Measurements from ENCODE around the gene LINGO1.

The LINGO1 gene

DNA sequence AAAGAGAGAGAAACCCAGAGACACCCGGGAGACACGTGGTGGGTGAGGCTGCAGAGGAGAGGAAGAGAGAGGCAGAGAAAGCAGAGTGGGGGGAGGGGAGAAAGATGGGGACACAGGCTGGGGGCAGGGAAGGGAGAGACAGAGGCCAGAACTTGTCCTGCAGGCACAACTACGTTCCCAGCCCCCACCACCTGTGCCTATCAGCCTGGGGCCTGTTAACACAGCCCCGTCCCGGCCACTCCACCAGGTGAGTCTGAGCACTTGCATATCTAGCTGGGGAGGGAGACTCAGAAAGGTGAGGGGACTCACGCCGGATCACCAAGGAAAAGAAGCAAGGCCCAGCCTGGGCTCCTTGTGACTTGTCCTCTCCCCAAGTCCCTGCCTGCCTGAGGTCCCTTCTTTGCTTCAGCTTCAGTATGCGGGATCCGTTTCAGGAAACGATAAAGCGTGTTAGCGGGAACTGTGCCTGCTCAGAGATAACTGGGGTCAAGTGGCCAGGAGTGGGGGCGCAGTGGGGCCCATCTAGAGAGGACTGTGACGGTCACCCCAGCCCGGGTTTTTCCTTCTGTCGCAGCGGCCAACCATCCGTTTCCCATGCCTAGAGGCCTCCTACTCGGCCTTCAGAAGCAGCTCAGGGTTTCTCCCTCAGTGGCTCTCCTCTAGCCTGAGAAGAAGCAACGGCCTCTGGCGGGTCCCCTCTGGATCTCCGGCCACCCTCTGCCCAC, 10.3 kb downstream of the LINGO1 start:
- no peaks in the 10 kb centered on the region for H3K4me1 Mint-ChIP-seq (ENCODE audit: low read depth)
- no peak for DNase-seq (ENCODE audit: low spot score)
- no peak overlapping the region for H3K4me3 Mint-ChIP-seq
- H3K27me3 Mint-ChIP-seq (ENCODE audit: low read depth), result no peaks in the 10 kb centered on the region
- H3K9me3 Mint-ChIP-seq, result no peaks in the 10 kb centered on the region
- H3K27ac Mint-ChIP-seq, result no peak overlapping the region
- no peaks in the 10 kb centered on the region for H3K36me3 Mint-ChIP-seq (ENCODE audit: low read depth)

DNA sequence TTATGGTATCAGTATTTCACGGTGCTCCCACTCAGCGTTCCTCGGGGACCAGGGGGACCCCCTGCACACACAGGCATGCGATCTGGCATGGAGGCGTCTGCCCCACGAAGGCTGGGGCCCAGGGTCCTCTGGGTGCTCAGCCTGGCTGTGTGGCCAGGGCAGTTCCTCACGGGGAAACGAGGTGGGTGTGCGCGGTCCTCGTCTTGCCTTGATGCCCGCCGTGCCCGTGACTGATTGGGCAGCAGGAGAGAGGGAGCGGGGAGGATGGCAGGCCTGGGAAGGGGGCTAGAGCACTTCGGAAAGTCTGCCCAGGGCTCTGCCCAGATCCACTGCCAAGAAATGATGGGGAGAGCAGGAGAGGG, 10.9 kb downstream of the LINGO1 start:
- H3K27me3 Mint-ChIP-seq (ENCODE audit: low read depth), result no peaks in the 10 kb centered on the region

DNA sequence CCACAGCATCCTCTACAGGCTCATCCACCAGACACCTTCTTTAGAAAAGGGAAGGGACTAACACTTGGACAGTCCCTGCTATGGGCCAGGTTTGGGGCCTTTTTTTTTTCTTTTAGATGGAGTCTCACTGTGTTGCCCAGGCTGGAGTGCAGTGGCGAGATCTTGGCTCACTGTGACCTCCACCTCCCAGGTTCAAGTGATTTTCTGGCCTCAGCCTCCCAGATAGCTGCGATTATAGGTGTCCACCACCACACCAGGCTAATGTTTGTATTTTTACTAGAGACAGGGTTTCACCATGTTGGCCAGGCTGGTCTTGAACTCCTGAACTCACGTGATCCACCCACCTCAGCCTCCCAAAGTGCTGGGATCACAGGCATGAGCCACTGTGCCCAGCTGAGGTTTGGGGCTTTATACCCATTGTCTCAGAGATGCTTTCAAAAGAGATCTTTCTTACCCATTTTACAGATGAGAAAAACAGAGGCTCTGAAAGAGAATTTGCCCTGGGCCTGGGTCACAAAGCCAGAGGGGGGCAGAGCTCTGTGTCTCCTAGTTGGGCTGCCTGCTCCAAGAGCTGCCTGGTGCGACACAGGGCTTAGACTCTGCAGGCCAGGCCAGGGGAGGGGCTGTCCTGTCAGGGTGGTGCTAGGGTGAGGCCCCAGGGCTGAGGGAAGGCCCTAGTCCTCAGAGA, 11.6 kb downstream of the LINGO1 start:
- no peak for DNase-seq (ENCODE audit: low spot score)
- no peak overlapping the region for H3K4me3 Mint-ChIP-seq
- H3K36me3 Mint-ChIP-seq (ENCODE audit: low read depth), result no peaks in the 10 kb centered on the region
- no peaks in the 10 kb centered on the region for H3K4me1 Mint-ChIP-seq (ENCODE audit: low read depth)
- H3K27me3 Mint-ChIP-seq (ENCODE audit: low read depth), result no peaks in the 10 kb centered on the region
- H3K9me3 Mint-ChIP-seq, result no peaks in the 10 kb centered on the region
- no peak overlapping the region for H3K27ac Mint-ChIP-seq

More for the DNA sequence above, 10.9 kb downstream of the LINGO1 start:
- Mint-ChIP-seq H3K9me3 (no peaks in the 10 kb centered on the region), H3K4me3 (no peak overlapping the region), H3K4me1 (ENCODE audit: low read depth) (no peaks in the 10 kb centered on the region), H3K36me3 (ENCODE audit: low read depth) (no peaks in the 10 kb centered on the region), H3K27ac (no peak overlapping the region)
- DNase-seq (ENCODE audit: low spot score), result no peak

DNA sequence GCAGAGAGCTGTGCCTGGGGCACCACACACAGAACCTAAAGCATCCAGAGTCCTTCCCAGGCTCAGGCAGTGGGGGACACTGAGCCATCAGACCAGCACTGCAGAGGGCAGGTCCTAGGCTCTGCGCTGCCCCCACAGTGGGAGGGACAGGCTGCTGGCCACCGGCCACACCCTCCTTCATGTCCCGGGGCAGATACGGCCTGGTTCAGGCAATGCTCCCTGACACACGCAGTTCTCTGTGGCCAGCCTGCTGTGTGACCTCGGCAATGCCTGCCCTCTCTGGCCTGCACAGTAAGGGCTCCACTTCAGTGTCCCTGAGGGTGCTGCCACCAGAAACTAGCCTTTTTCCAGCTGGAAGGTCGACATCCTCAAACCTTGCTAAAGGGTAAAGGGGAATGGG, 12.4 kb downstream of the LINGO1 start:
- H3K27me3 Mint-ChIP-seq (ENCODE audit: low read depth), result no peaks in the 10 kb centered on the region
- no peaks in the 10 kb centered on the region for H3K4me1 Mint-ChIP-seq (ENCODE audit: low read depth)
- no peak overlapping the region for H3K4me3 Mint-ChIP-seq
- no peak overlapping the region for H3K27ac Mint-ChIP-seq
- no peak for DNase-seq (ENCODE audit: low spot score)
- H3K36me3 Mint-ChIP-seq (ENCODE audit: low read depth), result no peaks in the 10 kb centered on the region
- H3K9me3 Mint-ChIP-seq, result no peaks in the 10 kb centered on the region

DNA sequence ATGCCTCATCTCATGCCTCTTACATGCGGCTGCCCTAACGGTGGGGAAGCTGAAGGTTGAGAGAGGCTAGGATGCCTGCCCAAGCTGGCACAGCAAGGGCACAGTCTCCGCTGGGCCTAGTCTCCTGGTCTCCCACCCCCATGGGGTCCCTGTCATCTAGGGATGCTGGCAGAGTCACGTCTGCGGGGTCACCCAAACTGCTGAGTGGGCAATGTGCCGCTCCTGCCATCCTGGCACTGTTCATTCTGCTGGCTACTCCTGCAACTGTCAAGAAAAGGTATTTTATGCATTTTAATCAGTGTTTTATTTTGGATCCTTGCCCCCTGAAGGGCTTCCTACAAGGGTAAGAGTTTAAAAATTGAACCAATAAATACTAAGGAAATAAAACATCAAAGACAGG, 12.8 kb downstream of the LINGO1 start:
- no peak for DNase-seq (ENCODE audit: low spot score)
- no peaks in the 10 kb centered on the region for H3K4me1 Mint-ChIP-seq (ENCODE audit: low read depth)
- H3K9me3 Mint-ChIP-seq, result no peaks in the 10 kb centered on the region
- H3K27me3 Mint-ChIP-seq (ENCODE audit: low read depth), result no peaks in the 10 kb centered on the region
- no peaks in the 10 kb centered on the region for H3K36me3 Mint-ChIP-seq (ENCODE audit: low read depth)
- no peak overlapping the region for H3K4me3 Mint-ChIP-seq
- no peak overlapping the region for H3K27ac Mint-ChIP-seq

DNA sequence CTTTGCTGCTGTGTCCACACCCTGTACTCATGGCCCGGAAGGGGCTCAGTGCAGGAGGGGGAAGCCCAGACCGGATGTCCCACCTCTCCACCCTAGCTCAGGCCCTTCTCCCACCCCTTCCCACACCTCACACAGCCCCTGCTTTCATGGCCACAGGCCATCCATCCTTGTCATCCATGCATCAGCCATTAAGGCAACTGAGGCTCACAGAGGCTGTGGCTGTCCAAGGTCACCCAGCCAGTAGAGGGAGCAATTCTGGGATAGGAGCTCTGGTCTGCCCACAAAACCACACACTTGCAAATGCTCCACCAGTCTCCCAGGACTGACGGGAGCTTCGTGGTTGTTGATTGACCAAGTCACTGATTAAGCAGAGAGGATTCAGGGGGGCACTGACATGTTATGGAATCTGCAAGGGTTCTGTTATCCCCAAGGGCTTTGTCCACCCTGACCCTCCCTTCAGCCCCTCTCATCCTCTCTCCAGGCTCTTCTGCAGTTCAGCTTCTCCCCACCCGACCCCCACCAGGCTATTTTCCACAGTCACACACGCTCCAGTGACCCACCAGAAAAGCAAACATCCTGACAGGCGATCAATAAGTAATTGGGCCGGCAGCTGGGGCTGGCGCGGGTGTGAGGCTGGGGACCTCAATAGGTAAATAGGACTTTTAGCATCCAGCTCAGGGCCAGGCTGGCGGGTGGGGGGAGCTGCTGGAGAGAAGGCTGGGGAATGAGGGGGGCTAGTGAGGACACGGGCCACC, 15.1 kb downstream of the LINGO1 start:
- no peak overlapping the region for H3K4me3 Mint-ChIP-seq
- no peaks in the 10 kb centered on the region for H3K9me3 Mint-ChIP-seq
- H3K27me3 Mint-ChIP-seq (ENCODE audit: low read depth), result no peaks in the 10 kb centered on the region
- H3K36me3 Mint-ChIP-seq (ENCODE audit: low read depth), result no peaks in the 10 kb centered on the region
- DNase-seq (ENCODE audit: low spot score), result no peak
- no peak overlapping the region for H3K27ac Mint-ChIP-seq
- no peaks in the 10 kb centered on the region for H3K4me1 Mint-ChIP-seq (ENCODE audit: low read depth)

DNA sequence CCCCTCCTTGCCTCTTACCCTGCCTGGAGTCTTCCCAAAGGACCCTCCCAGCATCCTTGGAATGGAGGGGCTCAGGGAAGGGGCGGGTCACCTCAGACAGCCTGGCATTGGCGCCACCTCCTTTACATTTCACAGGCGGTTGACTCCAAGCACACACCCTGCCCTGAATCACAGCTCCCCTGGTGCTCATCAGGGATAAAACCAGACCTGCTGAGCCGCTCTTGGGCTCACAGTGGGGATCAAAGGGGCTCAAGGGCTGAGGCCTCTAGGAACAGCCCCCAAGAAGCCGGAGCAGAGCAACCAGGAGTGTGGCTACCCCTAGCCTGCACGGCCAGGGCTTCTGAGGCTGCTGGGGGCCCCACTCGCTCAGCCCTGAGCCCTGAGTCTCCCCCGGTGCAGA, 16.6 kb downstream of the LINGO1 start:
- Mint-ChIP-seq H3K27ac (no peak overlapping the region), H3K36me3 (ENCODE audit: low read depth) (no peaks in the 10 kb centered on the region), H3K9me3 (no peaks in the 10 kb centered on the region), H3K27me3 (ENCODE audit: low read depth) (no peaks in the 10 kb centered on the region), H3K4me1 (ENCODE audit: low read depth) (no peaks in the 10 kb centered on the region), H3K4me3 (no peak overlapping the region)
- no peak for DNase-seq (ENCODE audit: low spot score)

DNA sequence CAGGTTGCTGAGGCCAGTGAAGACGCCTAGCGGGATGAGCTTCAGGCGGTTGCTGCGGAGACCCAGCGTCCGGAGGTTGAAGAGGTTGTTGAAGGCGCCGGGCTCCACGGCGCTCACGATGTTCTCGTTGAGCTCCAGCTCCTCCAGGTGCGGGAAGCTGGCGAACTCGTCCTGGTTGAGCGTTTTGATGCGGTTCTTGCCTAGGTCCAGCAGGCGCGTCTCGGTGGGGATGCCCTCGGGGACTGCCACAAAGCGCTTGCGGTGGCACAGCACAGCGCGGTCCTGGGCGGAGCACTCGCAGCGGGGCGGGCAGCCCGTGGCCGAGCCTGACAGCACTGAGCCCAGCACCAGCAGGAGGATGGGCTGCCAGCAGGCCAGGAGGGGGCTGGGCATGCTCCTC, 17.2 kb downstream of the LINGO1 start:
- no peaks in the 10 kb centered on the region for H3K4me1 Mint-ChIP-seq (ENCODE audit: low read depth)

DNA sequence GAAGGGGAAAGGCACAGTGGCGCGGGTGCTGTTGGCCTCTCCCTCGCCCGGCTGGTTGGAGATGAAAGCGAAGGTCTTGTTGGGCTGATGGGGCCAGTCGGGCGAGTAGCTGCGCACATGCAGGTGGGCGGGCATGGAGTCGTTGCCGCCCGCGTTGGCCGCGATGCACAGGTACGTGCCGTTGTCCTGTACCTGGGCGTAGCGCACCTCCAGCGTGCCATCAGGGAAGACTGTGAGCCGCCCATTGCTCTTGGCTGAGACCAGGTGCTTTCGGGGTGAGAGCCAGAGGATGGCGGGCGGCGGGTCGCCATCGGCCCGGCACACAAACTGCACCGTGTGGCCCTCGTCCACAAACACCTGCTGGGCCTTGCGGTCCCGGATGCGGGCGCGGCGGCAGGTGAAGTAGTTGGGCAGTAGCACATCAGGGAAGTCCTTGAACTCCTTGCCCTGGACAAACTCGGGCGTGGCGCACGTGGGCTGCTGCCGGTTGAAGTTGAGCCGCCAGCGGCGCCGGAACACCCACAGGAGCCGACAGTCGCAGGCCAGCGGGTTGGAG, 18.4 kb downstream of the LINGO1 start:
- H3K4me3 Mint-ChIP-seq, result no peak overlapping the region
- no peaks in the 10 kb centered on the region for H3K9me3 Mint-ChIP-seq
- no peaks in the 10 kb centered on the region for H3K36me3 Mint-ChIP-seq (ENCODE audit: low read depth)
- no peaks in the 10 kb centered on the region for H3K4me1 Mint-ChIP-seq (ENCODE audit: low read depth)
- H3K27ac Mint-ChIP-seq, result no peak overlapping the region
- no peaks in the 10 kb centered on the region for H3K27me3 Mint-ChIP-seq (ENCODE audit: low read depth)
- no peak for DNase-seq (ENCODE audit: low spot score)

More for the DNA sequence above, 17.2 kb downstream of the LINGO1 start:
- Mint-ChIP-seq H3K36me3 (ENCODE audit: low read depth) (no peaks in the 10 kb centered on the region), H3K27ac (no peak overlapping the region), H3K27me3 (ENCODE audit: low read depth) (no peaks in the 10 kb centered on the region), H3K4me3 (no peak overlapping the region), H3K9me3 (no peaks in the 10 kb centered on the region)
- no peak for DNase-seq (ENCODE audit: low spot score)

DNA sequence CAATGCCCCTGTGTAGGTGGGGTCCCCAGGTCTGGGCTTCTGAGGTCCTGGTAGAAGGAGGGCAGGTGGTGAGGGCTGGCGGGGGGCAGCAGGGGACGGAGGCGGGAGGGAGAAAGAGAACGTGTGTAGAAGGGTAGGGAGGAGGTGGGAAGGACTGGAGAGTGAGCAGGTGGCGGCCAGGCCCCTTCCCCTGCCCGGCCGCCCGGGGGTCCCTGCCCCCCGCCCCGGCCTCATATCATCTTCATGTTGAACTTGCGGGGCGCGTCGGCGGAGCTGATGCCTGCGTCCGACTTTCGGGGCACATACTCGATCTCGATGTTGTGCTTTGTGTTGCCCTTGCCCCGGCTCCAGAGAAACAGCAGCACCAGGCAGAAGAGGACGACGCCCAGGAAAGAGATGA, 18.9 kb downstream of the LINGO1 start:
- no peaks in the 10 kb centered on the region for H3K27me3 Mint-ChIP-seq (ENCODE audit: low read depth)
- H3K4me3 Mint-ChIP-seq, result no peak overlapping the region
- H3K4me1 Mint-ChIP-seq (ENCODE audit: low read depth), result no peaks in the 10 kb centered on the region
- no peak for DNase-seq (ENCODE audit: low spot score)
- no peaks in the 10 kb centered on the region for H3K9me3 Mint-ChIP-seq
- no peak overlapping the region for H3K27ac Mint-ChIP-seq
- no peaks in the 10 kb centered on the region for H3K36me3 Mint-ChIP-seq (ENCODE audit: low read depth)

DNA sequence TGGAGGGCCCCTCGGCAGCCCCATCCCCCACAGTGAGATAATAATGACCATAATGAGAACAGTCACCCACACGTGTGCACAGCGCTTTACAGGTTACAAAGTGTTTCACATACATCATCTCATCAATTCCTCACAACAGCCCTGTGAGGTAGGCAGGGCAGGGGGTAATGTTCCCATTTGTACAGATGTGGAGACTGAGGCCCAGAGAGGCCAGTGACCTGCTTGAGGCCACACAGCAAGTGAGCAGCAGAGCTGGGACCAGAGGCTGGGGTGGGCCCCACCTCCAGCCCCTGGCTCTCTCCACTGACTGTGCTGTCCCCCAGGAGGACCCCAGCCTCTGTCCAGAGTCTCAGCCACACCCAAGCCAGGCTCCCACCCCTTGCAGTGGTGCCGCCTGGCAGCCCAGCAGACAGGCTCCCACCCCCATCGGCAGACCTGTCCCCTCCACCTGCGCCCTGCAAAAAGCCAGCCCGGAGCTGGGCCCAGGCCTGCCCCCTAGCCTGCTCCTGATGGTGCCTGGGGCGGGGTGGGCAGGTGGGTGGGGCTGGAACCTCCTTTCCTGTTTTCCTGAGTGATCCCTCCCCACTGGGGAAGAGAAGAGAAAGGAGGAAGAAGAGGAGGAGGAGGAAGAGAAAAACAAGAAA, 19.6 kb downstream of the LINGO1 start:
- Mint-ChIP-seq H3K27me3 (ENCODE audit: low read depth) (no peaks in the 10 kb centered on the region), H3K9me3 (no peaks in the 10 kb centered on the region), H3K4me1 (ENCODE audit: low read depth) (no peaks in the 10 kb centered on the region), H3K36me3 (ENCODE audit: low read depth) (no peaks in the 10 kb centered on the region), H3K27ac (no peak overlapping the region), H3K4me3 (no peak overlapping the region)
- no peak for DNase-seq (ENCODE audit: low spot score)

DNA sequence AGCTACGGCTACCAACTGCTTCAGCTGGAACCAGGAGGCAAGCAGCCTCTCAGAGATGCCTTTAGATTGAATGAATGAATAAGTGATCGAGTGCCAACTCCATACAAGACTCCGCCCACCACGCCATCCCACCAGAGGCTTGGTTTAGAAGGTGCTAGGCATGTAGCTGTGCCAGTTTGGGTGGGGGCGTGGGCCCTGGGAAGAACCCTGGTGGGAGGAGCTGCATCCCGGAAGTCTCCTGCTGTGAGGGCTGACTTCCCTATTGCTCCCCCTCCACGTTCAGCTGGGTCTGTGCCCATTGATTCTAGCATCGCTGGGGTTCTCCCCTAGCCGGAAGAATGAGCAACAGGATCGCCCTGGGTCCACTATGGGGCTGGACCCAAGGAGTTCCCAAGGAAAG, 20.9 kb downstream of the LINGO1 start:
- no peak overlapping the region for H3K4me3 Mint-ChIP-seq
- H3K36me3 Mint-ChIP-seq (ENCODE audit: low read depth), result no peaks in the 10 kb centered on the region
- no peak for DNase-seq (ENCODE audit: low spot score)
- no peaks in the 10 kb centered on the region for H3K27me3 Mint-ChIP-seq (ENCODE audit: low read depth)
- no peaks in the 10 kb centered on the region for H3K4me1 Mint-ChIP-seq (ENCODE audit: low read depth)
- H3K9me3 Mint-ChIP-seq, result no peaks in the 10 kb centered on the region
- no peak overlapping the region for H3K27ac Mint-ChIP-seq

DNA sequence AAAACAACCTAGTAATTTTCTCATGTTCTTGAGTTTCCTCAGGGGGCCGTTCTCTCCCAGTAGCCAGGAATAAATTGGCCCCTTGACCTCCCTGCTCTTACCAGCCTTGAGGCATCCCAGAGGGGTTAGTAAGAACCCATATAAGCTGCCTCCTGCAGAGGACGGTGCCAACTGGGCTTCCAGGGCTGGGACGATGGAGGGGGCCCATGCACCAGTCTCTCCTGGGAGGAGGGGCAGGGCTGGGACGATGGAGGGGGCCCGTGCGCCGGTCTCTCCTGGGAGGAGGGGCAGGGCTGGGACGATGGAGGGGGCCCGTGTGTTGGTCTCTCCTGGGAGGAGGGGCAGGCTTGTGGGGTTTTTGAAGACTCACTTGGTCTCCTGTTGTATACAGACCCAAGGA, 22.0 kb downstream of the LINGO1 start:
- no peaks in the 10 kb centered on the region for H3K9me3 Mint-ChIP-seq
- no peak overlapping the region for H3K27ac Mint-ChIP-seq
- no peak overlapping the region for H3K4me3 Mint-ChIP-seq
- no peaks in the 10 kb centered on the region for H3K4me1 Mint-ChIP-seq (ENCODE audit: low read depth)
- DNase-seq (ENCODE audit: low spot score), result no peak
- no peaks in the 10 kb centered on the region for H3K36me3 Mint-ChIP-seq (ENCODE audit: low read depth)
- no peaks in the 10 kb centered on the region for H3K27me3 Mint-ChIP-seq (ENCODE audit: low read depth)

DNA sequence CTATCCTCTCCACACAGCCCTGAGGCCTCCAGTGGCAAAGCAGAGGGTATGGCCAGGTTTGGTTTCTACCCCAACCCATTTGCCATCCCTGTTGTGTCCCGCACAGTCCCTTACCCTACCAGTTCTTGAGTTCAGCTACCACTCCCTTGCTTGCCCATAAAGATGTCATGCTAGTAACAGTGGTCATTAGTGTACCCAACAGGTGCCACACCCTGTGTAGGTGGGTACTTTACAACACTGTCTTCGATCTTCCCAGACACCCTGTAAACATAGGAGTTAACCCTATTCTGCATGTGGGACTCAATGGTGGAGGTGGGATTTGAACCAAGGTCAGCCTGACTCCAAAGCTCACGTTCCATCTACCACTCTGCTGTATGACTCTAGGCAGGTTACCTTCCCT, 23.2 kb downstream of the LINGO1 start:
- Mint-ChIP-seq H3K36me3 (ENCODE audit: low read depth) (no peaks in the 10 kb centered on the region), H3K9me3 (no peaks in the 10 kb centered on the region), H3K27ac (no peak overlapping the region), H3K4me3 (no peak overlapping the region), H3K4me1 (ENCODE audit: low read depth) (no peaks in the 10 kb centered on the region), H3K27me3 (ENCODE audit: low read depth) (peaks cover 3% of the 10 kb centered on the region)
- DNase-seq (ENCODE audit: low spot score), result no peak

Data from T-helper 2 cell treated with Interferon-gamma antibody and Interleukin-4, amounts not matched to agents 5 μg/mL and 100 μg/mL, for 36 hours (primary cell).